AG20443 (cell line): ENCODE measurements around the gene CDA.
"Not testable (repeated sequence)": the region's sequence is repeated elsewhere in the genome, so short reads cannot be mapped to it uniquely, and the experiment has no call there.

Experiments
- DNase-seq: peaks from one replicate; pipeline ENCODE4 v3.0.0; 2012; ENCODE audit warnings: low spot score, mixed read lengths

Gene CDA

GRCh38 chr1:20586953-20587660, 1.8 kb upstream of the CDA start:
- DNase-seq: peak; percentile 44

GRCh38 chr1:20587661-20588053, 1.2 kb upstream of the CDA start:
- peak; percentile 75 for DNase-seq

- peak; percentile 77 for DNase-seq
Measured at GRCh38 chr1:20589331-20590278, 708 bp downstream of the CDA start.

GRCh38 chr1:20590306-20590777, 1.4 kb downstream of the CDA start:
- peak; percentile 76 for DNase-seq

- DNase-seq: no peak
Measured at GRCh38 chr1:20593756-20594155, 4.9 kb downstream of the CDA start.

- no peak for DNase-seq
Measured at GRCh38 chr1:20594746-20595145, 5.8 kb downstream of the CDA start.

- DNase-seq: no peak
Measured at GRCh38 chr1:20596106-20596505, 7.2 kb downstream of the CDA start.

GRCh38 chr1:20597650-20598049, 8.8 kb downstream of the CDA start:
- DNase-seq: no peak

- DNase-seq: no peak
Measured at GRCh38 chr1:20600156-20600555, 11.3 kb downstream of the CDA start.

- DNase-seq: no peak
Measured at GRCh38 chr1:20601129-20601825, 12.4 kb downstream of the CDA start.

GRCh38 chr1:20602851-20603450, 14.1 kb downstream of the CDA start:
- no peak for DNase-seq

GRCh38 chr1:20603504-20604464, 14.9 kb downstream of the CDA start:
- DNase-seq: peak; percentile 89

GRCh38 chr1:20604678-20605077, 15.8 kb downstream of the CDA start:
- no peak for DNase-seq

- not testable (repeated sequence) for DNase-seq
Measured at GRCh38 chr1:20606801-20607570, 18.1 kb downstream of the CDA start.

GRCh38 chr1:20609541-20609940, 20.6 kb downstream of the CDA start:
- DNase-seq: no peak

- no peak for DNase-seq
Measured at GRCh38 chr1:20610970-20611369, 22.1 kb downstream of the CDA start.

- no peak for DNase-seq
Measured at GRCh38 chr1:20611652-20612051, 22.8 kb downstream of the CDA start.

- DNase-seq: no peak
Measured at GRCh38 chr1:20612221-20612746, 23.4 kb downstream of the CDA start.

- no peak for DNase-seq
Measured at GRCh38 chr1:20614131-20614579, 25.3 kb downstream of the CDA start.
